HG03103 (cell line): Measurements from ENCODE around the gene ZNF765.
"Not testable (repeated sequence)": the region's sequence is repeated elsewhere in the genome, so short reads cannot be mapped to it uniquely, and the experiment has no call there.

Source experiments
- ATAC-seq: cut with Tn5 transposase; IDR thresholded peaks from one replicate; pipeline ENCODE4 v1.9.1; 2021; ENCODE audit warnings: low read depth; ENCODE audit not compliant: unreplicated experiment

ZNF765 gene

GRCh38 chr19:53394974-53395839 lies at the start of gene ZNF765:
Gene ZNF765, plus strand, starts transcription at chr19:53395149. Its CDS starts 2,867 bp downstream, at chr19:53398016.
- ATAC-seq: peak; percentile 87

GRCh38 chr19:53355739-53356138 lies 39.2 kb upstream of the ZNF765 start:
- ATAC-seq: no peak

- no peak for ATAC-seq
Measured at GRCh38 chr19:53357821-53358581, 36.9 kb upstream of the ZNF765 start.

GRCh38 chr19:53360056-53360455 lies 34.9 kb upstream of the ZNF765 start:
- not testable (repeated sequence) for ATAC-seq

- ATAC-seq: peak; percentile 88
Measured at GRCh38 chr19:53365134-53365898, 29.6 kb upstream of the ZNF765 start, which contains the start of gene ZNF525. Gene ZNF525, plus strand, starts transcription at chr19:53365705. Its CDS starts 6,577 bp downstream, at chr19:53372282.

- peak; percentile 27 for ATAC-seq
Measured at GRCh38 chr19:53365899-53366493, 29.0 kb upstream of the ZNF765 start.

GRCh38 chr19:53372196-53372595 lies 22.8 kb upstream of the ZNF765 start:
- no peak for ATAC-seq

GRCh38 chr19:53374288-53374687 lies 20.7 kb upstream of the ZNF765 start:
- no peak for ATAC-seq

- ATAC-seq: no peak
Measured at GRCh38 chr19:53374743-53375142, 20.2 kb upstream of the ZNF765 start.

GRCh38 chr19:53381376-53381775 lies 13.6 kb upstream of the ZNF765 start:
- ATAC-seq: no peak

- no peak for ATAC-seq
Measured at GRCh38 chr19:53388168-53388567, 6.8 kb upstream of the ZNF765 start.

- ATAC-seq: no peak
Measured at GRCh38 chr19:53388904-53389303, 6.0 kb upstream of the ZNF765 start.

GRCh38 chr19:53389571-53389970 lies 5.4 kb upstream of the ZNF765 start:
- ATAC-seq: no peak

GRCh38 chr19:53389978-53390377 lies 5.0 kb upstream of the ZNF765 start:
- no peak for ATAC-seq

GRCh38 chr19:53394522-53394973 lies 401 bp upstream of the ZNF765 start:
- no peak for ATAC-seq

GRCh38 chr19:53395840-53396524 lies 1.0 kb downstream of the ZNF765 start:
- not testable (repeated sequence) for ATAC-seq

GRCh38 chr19:53396525-53396868 lies 1.5 kb downstream of the ZNF765 start:
- ATAC-seq: no peak

GRCh38 chr19:53397918-53398317 lies 3.0 kb downstream of the ZNF765 start:
- ATAC-seq: not testable (repeated sequence)

- ATAC-seq: no peak
Measured at GRCh38 chr19:53409505-53410204, 14.7 kb downstream of the ZNF765 start.
